DLD1 (cell line): ENCODE results near the gene RUBCN.
"Not testable (repeated sequence)": the region's sequence is repeated elsewhere in the genome, so short reads cannot be mapped to it uniquely, and the experiment has no call there.

Experiments used
- in situ Hi-C: cut with HindIII; loops from 2 replicates; pipeline ENCODE4 v1.10.0; 2017; ENCODE audit warnings: low sequenced_read_pairs

RUBCN gene

GRCh38 chr3:197621478-197621877 is 115.2 kb downstream of the RUBCN start:
- in situ Hi-C loops, result not testable (repeated sequence)
